H9 (cell line): ENCODE data around the gene PIP5K1C. TPM values are rescaled to one million over a fixed set of nuclear protein-coding genes. Genes with fewer than 3 reads are reported as not detected.

Experiments
- DNase-seq: peaks from one replicate; pipeline ENCODE4 v3.0.0-alpha.2; 2017
- H2AFZ ChIP-seq: one replicate; pipeline ENCODE4 v1.6.1; 2013; ENCODE audit warnings: mild to moderate bottlenecking, low read length, control low read depth, moderate library complexity
- H2AK5ac ChIP-seq: 2 replicates; pipeline ENCODE4 v1.6.1; 2013; ENCODE audit warnings: low read length, control low read depth, mixed read lengths; ENCODE audit not compliant: insufficient read length
- H2BK120ac ChIP-seq: one replicate; pipeline ENCODE4 v1.6.1; 2013; ENCODE audit warnings: low read depth, mild to moderate bottlenecking, low read length, control low read depth, inconsistent platforms; ENCODE audit not compliant: poor library complexity, severe bottlenecking
- H2BK12ac ChIP-seq: 2 replicates; pipeline ENCODE4 v1.6.1; 2013; ENCODE audit warnings: low read length, control low read depth, mixed read lengths, low read depth; ENCODE audit not compliant: insufficient read length
- H2BK15ac ChIP-seq: 2 replicates; pipeline ENCODE4 v1.6.1; 2013; ENCODE audit warnings: low read depth, low read length, control low read depth
- H2BK20ac ChIP-seq: one replicate; pipeline ENCODE4 v1.6.1; 2013; ENCODE audit warnings: low read depth, mild to moderate bottlenecking, low read length, control low read depth, inconsistent platforms; ENCODE audit not compliant: poor library complexity, severe bottlenecking
- H2BK5ac ChIP-seq: 2 replicates; pipeline ENCODE4 v1.6.1; 2013; ENCODE audit warnings: low read length, control low read depth, mixed read lengths; ENCODE audit not compliant: insufficient read length
- H3K14ac ChIP-seq: 2 replicates; pipeline ENCODE4 v1.6.1; 2013; ENCODE audit warnings: low read length, control low read depth; ENCODE audit not compliant: insufficient read depth
- H3K18ac ChIP-seq: 2 replicates; pipeline ENCODE4 v1.6.1; 2013; ENCODE audit warnings: low read depth, mild to moderate bottlenecking, mixed read lengths, low read length, control low read depth; ENCODE audit not compliant: insufficient read length
- H3K23ac ChIP-seq: 2 replicates; pipeline ENCODE4 v1.6.1; 2013; ENCODE audit warnings: low read length, control low read depth, mixed read lengths, low read depth; ENCODE audit not compliant: insufficient read length
- H3K23me2 ChIP-seq: 2 replicates; pipeline ENCODE4 v1.6.1; 2013; ENCODE audit warnings: low read depth, mild to moderate bottlenecking, mixed read lengths, low read length, control low read depth; ENCODE audit not compliant: insufficient read length, poor library complexity, severe bottlenecking
- H3K27ac ChIP-seq: 2 replicates; pipeline ENCODE4 v1.5.1; 2013; ENCODE audit warnings: low read length, control low read depth, mixed read lengths, low read depth; ENCODE audit not compliant: insufficient read length
- H3K27me3 ChIP-seq: 2 replicates; pipeline ENCODE4 v1.6.1; 2013; ENCODE audit warnings: low read length, control low read depth, inconsistent platforms; ENCODE audit not compliant: insufficient read depth
- H3K4ac ChIP-seq: 2 replicates; pipeline ENCODE4 v1.6.1; 2013; ENCODE audit warnings: low read depth, mild to moderate bottlenecking, control low read depth, inconsistent platforms, low read length, moderate library complexity
- H3K4me1 ChIP-seq: 2 replicates; pipeline ENCODE4 v1.6.1; 2013; ENCODE audit warnings: low read length, control low read depth, inconsistent platforms; ENCODE audit not compliant: insufficient read depth
- H3K4me2 ChIP-seq: 2 replicates; pipeline ENCODE4 v1.6.1; 2013; ENCODE audit warnings: low read length, control low read depth, mixed read lengths; ENCODE audit not compliant: insufficient read length, insufficient read depth
- H3K56ac ChIP-seq: 2 replicates; pipeline ENCODE4 v1.6.1; 2013; ENCODE audit warnings: low read depth, mild to moderate bottlenecking, mixed read lengths, low read length, control low read depth; ENCODE audit not compliant: insufficient read length
- H3K79me1 ChIP-seq: 2 replicates; pipeline ENCODE4 v1.6.1; 2013; ENCODE audit warnings: low read depth, mild to moderate bottlenecking, moderate library complexity, low read length, control low read depth, inconsistent platforms; ENCODE audit not compliant: insufficient read depth, poor library complexity, severe bottlenecking
- H3K79me2 ChIP-seq: 2 replicates; pipeline ENCODE4 v1.6.1; 2013; ENCODE audit warnings: low read length, control low read depth, inconsistent platforms; ENCODE audit not compliant: insufficient read depth
- H3K9ac ChIP-seq: 2 replicates; pipeline ENCODE4 v1.6.1; 2013; ENCODE audit warnings: low read length, control low read depth, mixed read lengths; ENCODE audit not compliant: insufficient read length; ENCODE audit errors: extremely low read depth
- H3K9me3 ChIP-seq: one replicate; pipeline ENCODE4 v1.6.1; 2013; ENCODE audit warnings: low read depth, low read length, inconsistent platforms; ENCODE audit not compliant: control insufficient read depth
- H3T11ph ChIP-seq: one replicate; pipeline ENCODE4 v1.6.1; 2013; ENCODE audit warnings: mild to moderate bottlenecking, low read length, control low read depth, inconsistent platforms
- H4K20me1 ChIP-seq: one replicate; pipeline ENCODE4 v1.6.1; 2013; ENCODE audit not compliant: control insufficient read depth, insufficient read length, insufficient read depth
- H4K5ac ChIP-seq: 2 replicates; pipeline ENCODE4 v1.6.1; 2013; ENCODE audit warnings: low read depth, mild to moderate bottlenecking, mixed read lengths, low read length, control low read depth; ENCODE audit not compliant: insufficient read length
- H4K8ac ChIP-seq: replicated peaks from 2 replicates; pipeline ENCODE4 v1.6.1; 2013; ENCODE audit warnings: low read length, control low read depth, mixed read lengths, low read depth; ENCODE audit not compliant: insufficient read length
- H4K91ac ChIP-seq: 2 replicates; pipeline ENCODE4 v1.6.1; 2013; ENCODE audit warnings: low read depth, mild to moderate bottlenecking, moderate library complexity, mixed read lengths, low read length, control low read depth; ENCODE audit not compliant: insufficient read length
- H3K27ac Mint-ChIP-seq, 3 experiments: 2 replicates in 2 of 3; 3 replicates in 1 of 3; pipeline ENCODE4 v1.8.0; 2020 to 2021; ENCODE audit warnings: mixed read lengths in 3 of 3, mild to moderate bottlenecking in 1 of 3, moderate library complexity in 1 of 3
- H3K27me3 Mint-ChIP-seq: 2 replicates; pipeline ENCODE4 v1.8.0; 2021; ENCODE audit warnings: low read depth, mild to moderate bottlenecking, moderate library complexity, mixed read lengths
- H3K36me3 Mint-ChIP-seq, 3 experiments: 2 replicates in 2 of 3; 3 replicates in 1 of 3; pipeline ENCODE4 v1.8.0; 2020 to 2021; ENCODE audit warnings: low read depth in 3 of 3, mixed read lengths in 3 of 3; ENCODE audit not compliant: insufficient read depth in 1 of 3
- H3K4me1 Mint-ChIP-seq, 2 experiments: 2 replicates each; pipeline ENCODE4 v1.8.0; 2020; ENCODE audit warnings: mixed read lengths in 2 of 2
- H3K4me3 Mint-ChIP-seq, 2 experiments: 2 replicates in 1 of 2; 3 replicates in 1 of 2; pipeline ENCODE4 v1.8.0; 2020 to 2021; ENCODE audit warnings: mild to moderate bottlenecking in 2 of 2, mixed read lengths in 2 of 2, moderate library complexity in 1 of 2
- H3K9me3 Mint-ChIP-seq, 2 experiments: 2 replicates in 1 of 2; 3 replicates in 1 of 2; pipeline ENCODE4 v1.8.0; 2020; ENCODE audit warnings: mild to moderate bottlenecking in 2 of 2, mixed read lengths in 2 of 2, moderate library complexity in 1 of 2
- WGBS: extraction: QIAGEN DNeasy Blood & Tissue Kit; methylation state at CpG from one replicate; pipeline ENCODE4 v1.1.7; 2013; ENCODE audit warnings: missing lambda C conversion rate, low lambda C conversion rate, mixed read lengths; ENCODE audit not compliant: insufficient read length; ENCODE audit errors: extremely low coverage; 5-methylcytosine and 5-hydroxymethylcytosine counted together
- total RNA-seq: library from RNA; stranded (reverse); gene quantifications from 2 replicates; pipeline ENCODE4 v1.2.1, GENCODE V29; 2021
- TF ChIP-seq, protein P1 (sequence below): fragments of 200-600 bp; sonication (generic); conservative IDR thresholded peaks from 3 replicates; pipeline ENCODE4 v1.8.0; 2021; ENCODE audit warnings: antibody characterized with exemption, mild to moderate bottlenecking

The PIP5K1C gene
- total RNA-seq, 1 experiment from 2014 or later = 41.7 TPM

DNA sequence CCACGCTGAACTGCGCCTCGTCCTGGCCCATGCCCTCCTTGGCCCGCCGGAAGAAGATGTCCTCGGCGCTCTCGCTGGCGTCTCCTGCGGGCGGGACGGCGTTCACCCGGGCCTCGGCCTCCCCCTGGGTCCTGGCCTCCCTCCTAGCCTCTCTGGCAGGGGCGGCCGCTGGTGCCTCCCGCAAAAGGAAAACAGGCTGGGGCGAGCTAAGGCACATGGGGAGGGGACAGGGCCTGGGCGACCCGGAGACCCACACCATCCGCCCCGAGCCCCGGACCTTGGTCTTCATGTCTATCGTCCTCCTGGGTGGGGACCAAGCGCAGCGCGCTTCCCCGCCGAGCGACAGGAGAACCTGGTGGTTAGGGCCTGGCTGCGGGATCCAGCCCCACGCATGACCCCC, 87.9 kb downstream of the PIP5K1C start:
- no peak overlapping the region for H4K5ac ChIP-seq
- H3K4ac ChIP-seq = no peak overlapping the region
- no peak overlapping the region for H3K27ac ChIP-seq
- H2BK5ac ChIP-seq = no peak overlapping the region
- H3K23ac ChIP-seq = no peak overlapping the region
- H3K36me3 Mint-ChIP-seq = peaks cover 7 to 12% (median 11%) of the 10 kb centered on the region in 3 experiments; a peak in 6 of 7 replicates
- H3T11ph ChIP-seq = no peak overlapping the region
- no CpG with 5 or more reads among the region's 33 CpGs for WGBS
- no peak overlapping the region for H3K4me3 Mint-ChIP-seq
- no peak overlapping the region for H2BK12ac ChIP-seq
- peaks cover 9% of the 10 kb centered on the region in 2 experiments for H3K4me1 Mint-ChIP-seq
- no peaks in the 10 kb centered on the region for H3K23me2 ChIP-seq
- H3K9me3 ChIP-seq = no peaks in the 10 kb centered on the region
- no peak overlapping the region for H3K27ac Mint-ChIP-seq
- H4K20me1 ChIP-seq = no peaks in the 10 kb centered on the region
- no peak overlapping the region for H2BK120ac ChIP-seq
- TF ChIP-seq, protein P1, sequence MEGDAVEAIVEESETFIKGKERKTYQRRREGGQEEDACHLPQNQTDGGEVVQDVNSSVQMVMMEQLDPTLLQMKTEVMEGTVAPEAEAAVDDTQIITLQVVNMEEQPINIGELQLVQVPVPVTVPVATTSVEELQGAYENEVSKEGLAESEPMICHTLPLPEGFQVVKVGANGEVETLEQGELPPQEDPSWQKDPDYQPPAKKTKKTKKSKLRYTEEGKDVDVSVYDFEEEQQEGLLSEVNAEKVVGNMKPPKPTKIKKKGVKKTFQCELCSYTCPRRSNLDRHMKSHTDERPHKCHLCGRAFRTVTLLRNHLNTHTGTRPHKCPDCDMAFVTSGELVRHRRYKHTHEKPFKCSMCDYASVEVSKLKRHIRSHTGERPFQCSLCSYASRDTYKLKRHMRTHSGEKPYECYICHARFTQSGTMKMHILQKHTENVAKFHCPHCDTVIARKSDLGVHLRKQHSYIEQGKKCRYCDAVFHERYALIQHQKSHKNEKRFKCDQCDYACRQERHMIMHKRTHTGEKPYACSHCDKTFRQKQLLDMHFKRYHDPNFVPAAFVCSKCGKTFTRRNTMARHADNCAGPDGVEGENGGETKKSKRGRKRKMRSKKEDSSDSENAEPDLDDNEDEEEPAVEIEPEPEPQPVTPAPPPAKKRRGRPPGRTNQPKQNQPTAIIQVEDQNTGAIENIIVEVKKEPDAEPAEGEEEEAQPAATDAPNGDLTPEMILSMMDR = no peak
- no peak overlapping the region for H3K56ac ChIP-seq
- no peak overlapping the region for H2BK20ac ChIP-seq
- DNase-seq = no peak
- H2AK5ac ChIP-seq = no peak overlapping the region
- no peak overlapping the region for H3K14ac ChIP-seq
- no peak overlapping the region for H3K18ac ChIP-seq
- H3K79me2 ChIP-seq = no peaks in the 10 kb centered on the region
- H2AFZ ChIP-seq = no peak overlapping the region
- no peaks in the 10 kb centered on the region; the same call in 1 of the 2 replicates for H3K4me1 ChIP-seq
- H3K4me2 ChIP-seq = no peak overlapping the region
- H3K79me1 ChIP-seq = no peaks in the 10 kb centered on the region
- H3K27me3 ChIP-seq = no peaks in the 10 kb centered on the region
- no peak overlapping the region for H4K8ac ChIP-seq
- no peaks in the 10 kb centered on the region; the same call in 1 of the 2 replicates for H3K27me3 Mint-ChIP-seq
- H3K9me3 Mint-ChIP-seq = no peaks in the 10 kb centered on the region
- no peak overlapping the region for H2BK15ac ChIP-seq
- no peak overlapping the region for H3K9ac ChIP-seq
- no peak overlapping the region for H4K91ac ChIP-seq
